Keratinocyte (primary cell): ENCODE results near the gene POGZ. TPM values are rescaled to one million over a fixed set of nuclear protein-coding genes. Genes with fewer than 3 reads are reported as not detected.

Experiments used
- DNase-seq: peaks from one replicate; pipeline ENCODE4 v3.0.0-alpha.2; 2011; ENCODE audit warnings: low read depth, missing footprints, low spot score
- FAIRE-seq: peaks from 2 replicates; lab custom pipeline; 2011; peaks lifted over from hg19 to GRCh38; lab: Jason Lieb, UNC
- H2AFZ ChIP-seq: 2 replicates; pipeline ENCODE4 v1.6.0; 2012; ENCODE audit warnings: low read length, control low read depth, inconsistent platforms; ENCODE audit not compliant: control insufficient read depth
- H3K27ac ChIP-seq: 2 replicates; pipeline ENCODE4 v1.5.1; 2011; ENCODE audit warnings: low read length; ENCODE audit not compliant: control insufficient read depth, insufficient read depth
- H3K27me3 ChIP-seq: 3 replicates; pipeline ENCODE4 v1.6.0; 2011; ENCODE audit warnings: low read length; ENCODE audit not compliant: control insufficient read depth, insufficient read depth; ENCODE audit errors: extremely low read depth
- H3K36me3 ChIP-seq, 2 experiments: 2 replicates in 1 of 2; 3 replicates in 1 of 2; pipeline ENCODE4 v1.5.1; 2011; ENCODE audit warnings: low read length in 2 of 2, mild to moderate bottlenecking in 1 of 2; ENCODE audit not compliant: control insufficient read depth in 2 of 2, insufficient read depth in 2 of 2; ENCODE audit errors: extremely low read depth in 1 of 2
- H3K4me1 ChIP-seq: 3 replicates; pipeline ENCODE4 v1.5.1; 2011; ENCODE audit warnings: low read length; ENCODE audit not compliant: control insufficient read depth, insufficient read depth; ENCODE audit errors: extremely low read depth
- H3K4me2 ChIP-seq: 3 replicates; pipeline ENCODE4 v1.6.0; 2011; ENCODE audit warnings: low read depth, low read length; ENCODE audit not compliant: control insufficient read depth, insufficient read depth; ENCODE audit errors: extremely low read depth
- H3K4me3 ChIP-seq, 3 experiments: fragments of 200-600 bp in 1 of 3; sonication (generic) in 1 of 3; 2 replicates in 2 of 3; 3 replicates in 1 of 3; pipeline ENCODE4 v1.5.1; 2011 to 2016; ENCODE audit warnings: low read length in 3 of 3, mild to moderate bottlenecking in 3 of 3, control low read depth in 2 of 3, inconsistent platforms in 1 of 3, low read depth in 1 of 3, mixed read lengths in 1 of 3, mixed run types in 1 of 3, moderate library complexity in 1 of 3; ENCODE audit not compliant: control insufficient read depth in 2 of 3, insufficient read depth in 2 of 3; ENCODE audit errors: extremely low read depth in 1 of 3
- H3K79me2 ChIP-seq: 2 replicates; pipeline ENCODE4 v1.6.0; 2012; ENCODE audit warnings: low read length; ENCODE audit not compliant: control insufficient read depth, insufficient read depth
- H3K9ac ChIP-seq: 3 replicates; pipeline ENCODE4 v1.6.0; 2011; ENCODE audit warnings: low read length; ENCODE audit not compliant: control insufficient read depth, insufficient read depth; ENCODE audit errors: extremely low read depth
- H3K9me1 ChIP-seq: 3 replicates; pipeline ENCODE4 v1.6.0; 2011; ENCODE audit warnings: low read length; ENCODE audit not compliant: control insufficient read depth, insufficient read depth; ENCODE audit errors: extremely low read depth
- H3K9me3 ChIP-seq: 2 replicates; pipeline ENCODE4 v1.5.1; 2012; ENCODE audit warnings: low read depth, low read length; ENCODE audit not compliant: control insufficient read depth
- H4K20me1 ChIP-seq: 3 replicates; pipeline ENCODE4 v1.6.0; 2011; ENCODE audit warnings: low read length; ENCODE audit not compliant: control insufficient read depth, insufficient read depth; ENCODE audit errors: extremely low read depth
- EZH2 ChIP-seq: IDR thresholded peaks from one replicate; pipeline ENCODE4 v1.6.1; 2012; ENCODE audit warnings: inconsistent platforms, mild to moderate bottlenecking, low read length, moderate library complexity
- dilution Hi-C: fragments of 300-500 bp; cut with MboI; formaldehyde crosslinking; loops from one replicate; pipeline ENCODE4 v1.7.0; 2020; ENCODE audit warnings: low sequenced_read_pairs; ENCODE audit not compliant: extremely low pct_ligation_motif_present
- polyA plus RNA-seq, 5 experiments: library from polyadenylated mRNA; depleted of rRNA in 3 of 5; stranded (reverse) in 3 of 5; stranded (forward) in 1 of 5; unstranded in 1 of 5; fragments of >200 nt; gene quantifications; 1 replicate in 1 of 5; 2 replicates in 3 of 5; 3 replicates in 1 of 5; pipeline versions ENCODE4 v1.2.1 to v1.2.3, GENCODE V29; 2011 to 2012; ENCODE audit warnings: missing spikeins in 2 of 5, low read depth in 1 of 5, low replicate concordance in 1 of 5
- TF ChIP-seq, protein P1 (sequence below), 3 experiments: IDR thresholded peaks in 1 of 3; conservative IDR thresholded peaks in 1 of 3; optimal IDR thresholded peaks in 1 of 3; 2 replicates in 2 of 3; 3 replicates in 1 of 3; pipeline versions ENCODE3 to v1.5.1; 2011; ENCODE audit warnings: low read length in 3 of 3, mild to moderate bottlenecking in 3 of 3, moderate library complexity in 2 of 3, control low read depth in 1 of 3, inconsistent platforms in 1 of 3; ENCODE audit not compliant: insufficient read depth in 2 of 3; ENCODE audit errors: extremely low read depth in 1 of 3

POGZ gene
- polyA plus RNA-seq, 1 donor (not counting 4 experiments of a cell fraction or from before 2014, with no cell fraction given), result 29.9 TPM

DNA sequence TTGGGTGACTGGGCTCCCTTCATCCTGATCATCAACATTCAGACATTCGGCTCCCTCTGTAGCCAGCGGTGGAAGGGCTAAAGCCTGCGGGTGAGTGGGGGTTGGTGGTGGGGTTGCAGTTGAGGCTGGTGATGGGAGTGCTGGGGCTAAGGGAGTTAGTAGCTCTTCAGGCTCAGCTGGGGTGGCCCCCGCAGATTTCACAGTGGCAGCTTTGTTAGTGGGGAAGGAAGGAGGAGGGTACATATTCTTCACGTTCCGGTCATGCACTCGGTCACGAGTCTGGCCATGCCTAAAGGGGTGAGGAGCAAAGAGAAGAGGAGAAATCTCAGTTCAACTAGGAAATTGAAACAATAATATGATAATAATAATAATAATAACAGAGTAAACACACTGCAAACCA, 53.1 kb downstream of the POGZ start:
- H3K9ac ChIP-seq, result no peak overlapping the region
- no peak overlapping the region for H3K4me3 ChIP-seq
- dilution Hi-C loops, result no loop called here
- H3K27me3 ChIP-seq, result no peaks in the 10 kb centered on the region
- peaks cover 38 to 43% of the 10 kb centered on the region in 2 experiments for H3K36me3 ChIP-seq
- no peak for FAIRE-seq
- H3K4me1 ChIP-seq, result peaks cover 4% of the 10 kb centered on the region
- H3K27ac ChIP-seq, result no peak overlapping the region
- peaks cover 3% of the 10 kb centered on the region for H3K79me2 ChIP-seq
- TF ChIP-seq, protein P1, sequence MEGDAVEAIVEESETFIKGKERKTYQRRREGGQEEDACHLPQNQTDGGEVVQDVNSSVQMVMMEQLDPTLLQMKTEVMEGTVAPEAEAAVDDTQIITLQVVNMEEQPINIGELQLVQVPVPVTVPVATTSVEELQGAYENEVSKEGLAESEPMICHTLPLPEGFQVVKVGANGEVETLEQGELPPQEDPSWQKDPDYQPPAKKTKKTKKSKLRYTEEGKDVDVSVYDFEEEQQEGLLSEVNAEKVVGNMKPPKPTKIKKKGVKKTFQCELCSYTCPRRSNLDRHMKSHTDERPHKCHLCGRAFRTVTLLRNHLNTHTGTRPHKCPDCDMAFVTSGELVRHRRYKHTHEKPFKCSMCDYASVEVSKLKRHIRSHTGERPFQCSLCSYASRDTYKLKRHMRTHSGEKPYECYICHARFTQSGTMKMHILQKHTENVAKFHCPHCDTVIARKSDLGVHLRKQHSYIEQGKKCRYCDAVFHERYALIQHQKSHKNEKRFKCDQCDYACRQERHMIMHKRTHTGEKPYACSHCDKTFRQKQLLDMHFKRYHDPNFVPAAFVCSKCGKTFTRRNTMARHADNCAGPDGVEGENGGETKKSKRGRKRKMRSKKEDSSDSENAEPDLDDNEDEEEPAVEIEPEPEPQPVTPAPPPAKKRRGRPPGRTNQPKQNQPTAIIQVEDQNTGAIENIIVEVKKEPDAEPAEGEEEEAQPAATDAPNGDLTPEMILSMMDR (optimal IDR thresholded peaks at IDR 0.05 in 1 of 3, IDR thresholded peaks at IDR 0.05 in 1 of 3, conservative IDR thresholded peaks at IDR 0.05 in 1 of 3; ENCODE audit: extremely low read depth in 1 of 3, insufficient read depth in 2 of 3, low read length in 3 of 3), result no peak
- TF ChIP-seq EZH2, result no peak
- no peaks in the 10 kb centered on the region for H3K9me3 ChIP-seq
- H4K20me1 ChIP-seq, result no peaks in the 10 kb centered on the region
- no peak for DNase-seq
- H3K4me2 ChIP-seq, result no peak overlapping the region
- H2AFZ ChIP-seq, result no peak overlapping the region
- no peaks in the 10 kb centered on the region for H3K9me1 ChIP-seq

DNA sequence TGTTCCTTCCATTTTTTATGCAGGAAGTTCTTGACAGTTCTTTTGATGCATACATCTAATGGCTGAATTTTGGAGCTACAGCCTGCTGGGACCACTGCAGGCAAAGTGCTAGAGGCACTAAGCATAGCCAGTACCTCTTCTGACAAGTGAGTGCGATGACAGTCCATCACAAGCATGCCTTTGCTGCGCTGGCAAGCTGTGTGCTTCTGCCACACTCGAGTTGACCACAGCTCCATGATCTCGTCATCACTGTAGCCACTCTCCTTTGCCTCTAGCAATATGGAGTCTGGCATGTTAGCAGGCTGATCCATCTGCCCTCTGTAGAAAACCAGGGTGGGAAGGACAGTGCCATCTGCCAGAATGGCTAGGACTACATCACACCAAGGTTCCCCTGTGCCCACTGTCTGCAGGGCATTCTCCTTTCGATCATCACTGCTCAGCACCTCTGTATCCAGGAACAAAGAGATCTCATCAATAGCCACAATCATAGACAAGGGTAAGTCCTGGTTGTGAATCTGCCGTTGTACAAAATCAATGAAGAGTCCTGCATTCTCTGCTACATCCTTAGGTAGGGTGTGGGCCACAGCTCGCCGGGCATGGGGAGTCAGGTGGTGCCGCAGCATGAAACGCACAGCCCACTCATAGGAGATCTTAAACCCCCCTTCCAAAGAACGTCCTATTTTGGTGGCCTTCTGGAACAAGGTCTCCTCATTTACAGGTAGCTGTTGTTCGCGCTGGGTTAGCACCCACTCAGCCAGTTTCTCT, 53.9 kb downstream of the POGZ start:
- no peak for FAIRE-seq
- Histone ChIP-seq H2AFZ (no peak overlapping the region), H3K9ac (no peak overlapping the region), H3K27me3 (no peaks in the 10 kb centered on the region), H3K9me3 (no peaks in the 10 kb centered on the region), H3K4me1 (peaks cover 11% of the 10 kb centered on the region), H3K79me2 (peaks cover 11% of the 10 kb centered on the region), H3K4me3 (no peak overlapping the region), H3K4me2 (no peak overlapping the region), H4K20me1 (no peaks in the 10 kb centered on the region), H3K9me1 (no peaks in the 10 kb centered on the region), H3K27ac (no peak overlapping the region), H3K36me3 (peaks cover 38 to 51% of the 10 kb centered on the region in 2 experiments)
- dilution Hi-C loops, result no loop called here
- DNase-seq, result no peak
- TF ChIP-seq, protein P1 (optimal IDR thresholded peaks at IDR 0.05 in 1 of 3, IDR thresholded peaks at IDR 0.05 in 1 of 3, conservative IDR thresholded peaks at IDR 0.05 in 1 of 3; ENCODE audit: extremely low read depth in 1 of 3, insufficient read depth in 2 of 3, low read length in 3 of 3), result no peak
- no peak for TF ChIP-seq EZH2
